ENCODE measurements around the gene SEMA4F.

SEMA4F gene

DNA sequence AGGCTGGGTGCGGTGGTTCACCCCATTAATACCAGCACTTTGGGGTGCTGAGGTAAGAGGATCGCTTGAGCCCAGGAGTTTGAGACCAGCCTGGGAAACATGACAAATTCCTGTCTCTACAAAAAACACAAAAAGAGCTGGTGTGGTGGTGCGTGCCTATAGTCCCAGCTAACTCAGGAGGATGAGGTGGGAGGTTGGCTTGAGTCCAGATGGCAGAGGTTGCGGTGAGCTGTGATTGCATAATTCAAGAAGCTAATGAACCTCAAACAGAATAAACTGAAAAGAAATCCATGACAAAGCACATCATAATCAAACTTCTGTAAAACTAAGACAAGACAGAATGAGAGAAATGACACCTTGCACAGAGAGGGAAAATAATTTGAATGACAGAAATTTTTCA is 54.8 kb downstream of the SEMA4F start:
- DNase-seq = no peak

DNA sequence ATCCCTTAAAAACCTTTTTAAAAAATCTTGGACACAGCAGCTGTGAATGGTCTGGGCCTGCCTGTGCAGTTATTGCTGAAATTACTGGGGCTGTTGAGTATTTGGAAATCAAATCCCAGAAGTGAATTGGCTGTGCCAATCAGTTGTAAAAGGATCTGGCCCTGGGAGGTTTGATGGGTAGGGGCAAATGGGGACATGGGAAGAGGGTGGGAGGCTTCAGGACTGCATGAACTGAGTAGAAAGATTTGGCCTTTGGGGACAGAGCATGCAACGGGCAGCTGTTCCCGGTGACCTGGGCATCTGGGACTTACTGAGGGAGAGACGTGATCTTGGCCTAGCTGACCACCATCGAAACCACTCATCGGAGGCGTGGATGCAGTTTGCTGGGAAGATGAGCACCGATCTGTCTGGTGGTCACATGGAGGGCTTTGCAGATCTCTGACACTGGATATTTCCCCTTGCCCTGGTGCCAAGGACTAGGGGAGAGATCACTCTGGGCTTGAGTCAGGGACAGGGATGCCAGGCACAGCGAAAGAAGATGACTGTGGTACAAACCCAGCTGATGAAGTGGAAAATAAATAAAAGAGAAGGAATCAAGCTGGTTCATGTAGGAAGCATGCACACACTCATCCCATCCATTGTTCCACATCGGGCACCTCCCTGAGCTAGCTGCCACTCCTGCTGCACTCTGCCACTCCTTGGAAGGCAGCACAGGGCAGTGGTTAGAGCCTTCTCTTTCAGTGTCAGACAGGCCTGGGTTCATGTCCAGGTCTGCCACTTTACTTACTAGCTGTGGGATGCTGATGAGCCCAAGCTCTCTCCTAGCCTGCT is 58.4 kb downstream of the SEMA4F start:
- no peak for DNase-seq

DNA sequence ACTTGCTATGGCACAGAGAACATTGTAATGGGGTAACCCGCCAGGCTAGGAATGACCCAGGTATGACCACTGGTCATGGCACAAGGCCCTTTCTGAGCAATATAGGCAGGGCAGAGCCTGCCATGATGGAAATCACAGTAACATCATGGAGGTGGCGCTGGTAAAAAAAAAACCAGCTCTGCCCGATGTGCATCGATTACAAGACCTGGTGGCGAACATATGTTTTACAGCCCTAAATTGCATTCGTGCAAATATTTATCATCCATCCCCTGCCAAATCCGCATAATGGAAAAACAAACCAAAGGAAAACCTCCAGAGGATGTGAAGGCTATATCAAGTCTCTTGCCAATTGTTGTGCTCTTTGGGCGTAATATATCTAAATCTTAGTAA is 60.6 kb downstream of the SEMA4F start:
- no peak for DNase-seq

DNA sequence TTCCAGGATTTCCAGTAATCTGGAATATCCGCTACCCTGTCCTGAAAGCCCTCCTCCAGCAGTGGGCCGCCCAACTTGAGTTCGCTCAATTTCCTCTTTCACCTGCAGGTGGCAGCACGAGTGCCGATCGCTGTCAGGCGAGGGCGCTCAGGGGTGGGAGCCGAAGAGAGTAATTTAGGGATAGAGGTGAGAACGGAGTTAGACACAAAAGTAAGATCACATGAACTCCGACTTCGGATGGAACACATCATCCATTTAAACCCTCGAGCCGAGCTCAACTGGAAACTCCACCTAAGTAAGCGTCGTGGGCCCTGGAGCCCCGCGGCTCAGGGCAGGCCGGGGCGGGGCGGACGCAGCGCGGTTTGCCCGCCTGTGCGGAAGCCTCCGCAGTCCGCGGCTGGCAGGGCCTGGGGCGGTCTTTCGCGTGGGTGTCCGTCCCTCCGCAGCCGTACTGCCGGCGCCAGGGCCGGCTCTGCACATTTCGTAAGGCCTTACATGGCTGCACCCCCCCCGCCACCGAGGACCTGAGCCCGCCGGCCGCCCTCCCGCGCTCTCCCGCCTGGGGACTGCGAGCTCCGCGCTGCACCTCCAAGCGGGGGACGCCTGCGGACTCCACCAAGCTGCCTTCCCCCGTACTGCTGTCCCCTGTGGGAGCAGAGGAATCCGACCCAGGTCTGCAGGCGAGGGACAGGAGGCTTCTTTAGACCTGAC is 61.2 kb downstream of the SEMA4F start:
- DNase-seq = peak; percentile 47

DNA sequence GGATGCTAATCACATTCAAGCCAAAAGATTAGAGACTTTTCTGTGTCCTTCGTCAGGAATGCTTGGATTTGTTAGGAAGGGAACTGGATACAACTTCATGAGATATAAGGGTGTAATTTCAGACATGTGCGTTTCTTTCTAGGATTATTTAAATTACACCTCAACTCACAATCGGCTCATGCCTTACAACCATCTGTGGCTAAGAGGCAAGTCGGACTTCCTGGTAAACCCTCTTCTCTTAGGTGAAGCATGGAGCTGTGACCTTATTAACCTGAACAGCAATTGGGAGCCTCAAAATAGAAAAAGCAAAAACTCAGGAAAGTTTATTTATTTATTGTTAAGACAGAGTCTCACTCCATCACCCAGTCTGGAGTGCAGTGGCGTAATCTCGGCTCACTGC is 61.8 kb downstream of the SEMA4F start:
- DNase-seq = no peak

DNA sequence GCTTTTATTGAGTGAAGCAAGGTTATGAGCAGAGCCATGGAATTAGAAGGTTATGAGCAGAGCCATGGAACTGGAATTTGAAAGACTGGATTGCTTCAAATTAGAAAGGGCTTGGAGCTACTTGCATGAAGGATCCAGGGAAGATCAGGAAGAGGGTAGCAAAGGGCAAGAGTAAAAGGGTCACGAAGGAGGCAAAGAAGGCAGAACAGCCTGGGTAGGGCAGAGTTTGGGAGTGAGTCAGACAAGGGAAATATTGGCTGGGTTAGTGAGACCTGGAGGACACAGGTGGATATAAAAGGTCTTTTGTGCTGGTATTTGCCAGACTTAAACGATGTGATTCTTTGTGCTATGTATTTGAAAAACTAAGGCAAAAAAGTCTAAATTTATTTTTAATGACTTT is 65.0 kb downstream of the SEMA4F start:
- DNase-seq = no peak

DNA sequence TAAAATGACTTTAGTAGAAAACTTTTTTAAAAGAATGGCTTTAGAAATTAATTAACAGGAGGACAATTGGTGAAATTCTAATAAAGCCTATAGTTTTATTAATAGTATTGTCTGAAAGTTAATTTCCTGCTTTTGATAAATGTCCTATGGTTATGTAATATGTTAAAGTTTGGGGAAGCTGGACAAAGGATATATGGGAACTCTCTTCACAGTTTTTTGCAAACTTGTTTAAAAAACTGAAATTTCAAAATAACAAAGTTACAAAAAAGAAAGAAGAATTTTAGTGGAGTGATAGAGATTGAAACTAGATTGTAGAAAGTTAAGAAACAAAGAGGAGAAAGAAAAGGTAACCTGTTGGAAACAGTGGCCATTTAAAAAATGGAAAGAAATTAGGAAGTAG is 67.3 kb downstream of the SEMA4F start:
- DNase-seq = no peak

DNA sequence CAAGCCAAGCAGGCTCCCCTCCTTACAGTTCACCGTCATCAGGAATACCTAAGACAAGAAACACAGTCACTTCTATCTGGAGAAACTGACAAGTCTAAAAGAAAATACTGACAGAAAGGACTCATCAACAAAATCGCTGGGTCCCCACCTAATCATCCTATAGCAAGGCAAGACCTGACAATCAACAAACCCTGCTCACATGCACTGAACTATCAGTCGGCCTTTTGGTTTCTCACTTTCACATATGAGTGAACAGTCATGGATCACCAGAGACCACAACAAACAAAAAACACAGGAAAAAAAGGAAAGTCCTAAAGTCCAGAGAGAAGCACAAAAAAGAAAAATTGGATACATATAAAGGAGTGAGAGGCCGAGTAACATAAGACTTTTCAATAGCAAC is 70.4 kb downstream of the SEMA4F start:
- no peak for DNase-seq

DNA sequence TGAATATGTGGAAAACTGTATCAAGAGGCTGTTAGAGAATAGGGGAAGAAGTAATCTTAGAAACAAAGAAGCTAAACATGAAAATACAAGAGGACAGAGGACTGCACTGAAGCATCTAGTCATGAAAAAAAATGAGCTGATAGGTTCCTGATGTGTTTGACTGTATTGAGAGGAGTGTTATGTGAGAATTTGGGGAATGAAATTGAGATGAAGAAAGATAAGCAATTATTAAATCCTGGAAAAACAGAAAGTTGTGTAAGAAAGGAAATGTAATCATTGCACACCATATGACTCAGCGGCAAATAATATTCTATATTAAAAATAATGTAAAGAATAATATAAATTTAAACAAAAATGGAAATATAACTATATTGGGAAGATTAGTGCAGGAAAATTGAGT is 71.2 kb downstream of the SEMA4F start:
- no peak for DNase-seq

DNA sequence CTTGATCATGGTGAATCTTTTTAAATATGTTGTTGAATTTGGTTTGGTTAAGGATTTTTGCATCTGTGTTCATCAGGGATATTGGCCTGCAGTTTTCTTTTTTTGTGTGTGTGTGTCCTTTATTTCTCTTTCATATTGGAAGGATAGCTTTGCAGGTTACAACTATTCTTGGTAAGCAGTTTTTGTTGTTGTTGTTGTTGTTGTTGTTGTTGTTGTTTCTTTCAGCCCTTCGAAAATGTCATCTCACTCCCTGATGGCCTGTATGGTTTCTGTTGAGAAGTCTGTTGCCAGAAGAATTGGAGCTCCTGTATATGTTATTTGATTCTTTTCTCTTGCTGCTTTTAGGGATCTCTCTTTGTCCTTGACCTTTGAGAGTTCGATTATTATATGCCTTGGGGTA is 74.8 kb downstream of the SEMA4F start:
- no peak for DNase-seq

DNA sequence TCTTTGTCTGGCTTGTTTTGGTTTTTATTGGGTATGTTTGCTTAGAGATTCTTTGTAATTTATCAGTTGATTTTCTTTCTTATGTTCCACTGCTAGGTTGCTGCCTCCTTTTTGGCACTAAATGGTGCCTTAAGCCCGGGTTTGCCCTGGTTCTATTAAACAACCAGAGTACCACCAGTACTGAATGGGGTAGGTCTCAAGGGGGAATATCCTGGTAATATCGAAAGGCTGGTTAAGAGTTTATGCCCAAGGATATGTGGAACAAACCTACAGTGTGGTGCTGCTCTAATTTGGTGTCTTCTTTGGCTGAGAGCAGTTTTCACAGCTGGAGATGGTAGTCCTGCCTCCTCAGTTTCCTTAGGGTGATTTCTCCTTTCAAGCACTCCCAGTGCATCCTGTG is 76.5 kb downstream of the SEMA4F start:
- no peak for DNase-seq

Data from NCI-H748 treated with DMSO at 0.1 percent for 48 hours (cell line).